T-helper 17 cell (primary cell): Measurements from ENCODE around the gene NEO1. TPM values are rescaled to one million over a fixed set of nuclear protein-coding genes. Genes with fewer than 3 reads are reported as not detected.
A peak's percentile ranks its signal among the peaks of the same experiment; 100 is the strongest.
"Not testable (repeated sequence)": the region's sequence is repeated elsewhere in the genome, so short reads cannot be mapped to it uniquely, and the experiment has no call there.

Source experiments
- ATAC-seq: fragments of 150-1000 bp; cut with Tn5 transposase; 2 replicates; pipeline ENCODE4 v1.10.0; 2021; ENCODE audit warnings: mild to moderate bottlenecking, moderate library complexity
- DNase-seq, 3 donors: peaks; one replicate each; pipeline versions ENCODE4 v3.0.0 to v3.0.0-alpha.2; 2020 to 2021
- H3K9me3 ChIP-seq: one replicate; pipeline ENCODE4 v1.7.0; 2013; ENCODE audit warnings: low read length, mild to moderate bottlenecking; ENCODE audit not compliant: control insufficient read depth, poor library complexity, severe bottlenecking
- H3K27ac Mint-ChIP-seq: one replicate; pipeline ENCODE4 v1.8.0; 2022; ENCODE audit warnings: mild to moderate bottlenecking, moderate library complexity, mixed read lengths
- H3K27me3 Mint-ChIP-seq: one replicate; pipeline ENCODE4 v1.8.0; 2022; ENCODE audit warnings: mixed read lengths
- H3K36me3 Mint-ChIP-seq: one replicate; pipeline ENCODE4 v1.8.0; 2022; ENCODE audit warnings: low read depth, mixed read lengths
- H3K4me1 Mint-ChIP-seq: one replicate; pipeline ENCODE4 v1.8.0; 2022; ENCODE audit warnings: mild to moderate bottlenecking, mixed read lengths
- H3K4me3 Mint-ChIP-seq: one replicate; pipeline ENCODE4 v1.8.0; 2022; ENCODE audit warnings: mild to moderate bottlenecking, moderate library complexity, mixed read lengths
- total RNA-seq, 4 donors: library from RNA in 2 of 4; stranded (reverse) in 2 of 4; gene quantifications; one replicate each; pipeline ENCODE4 v1.2.3 and lab custom pipeline; 2022 to 2026

Gene NEO1
- total RNA-seq, 2 donors from 2014 or later = 21.9 to 22.9 TPM

DNA sequence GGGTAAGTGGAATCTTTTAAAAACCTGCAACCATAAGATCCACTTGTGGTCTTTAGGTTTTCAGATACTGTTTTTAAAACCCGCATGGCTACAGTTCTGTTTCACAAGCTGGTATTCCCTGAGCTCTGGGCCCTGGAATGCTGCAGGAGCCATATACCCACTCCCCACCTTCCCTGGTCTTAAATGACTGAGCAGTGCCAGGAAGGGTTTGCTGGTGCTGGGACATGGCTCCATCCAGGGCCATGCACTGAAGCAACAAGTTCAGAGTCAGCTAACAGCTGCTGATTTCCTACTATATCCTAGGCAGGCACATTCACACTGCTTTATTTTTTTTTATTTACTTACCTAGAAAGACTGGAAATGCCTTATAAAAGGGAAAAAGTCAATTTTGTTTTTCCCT is 239.2 kb downstream of the NEO1 start:
- H3K9me3 ChIP-seq = no peaks in the 10 kb centered on the region
- Mint-ChIP-seq H3K27ac (no peak overlapping the region), H3K36me3 (peaks cover 15% of the 10 kb centered on the region), H3K4me3 (no peak overlapping the region), H3K27me3 (no peaks in the 10 kb centered on the region), H3K4me1 (peaks cover 6% of the 10 kb centered on the region)
- no peak for ATAC-seq
- no peak for DNase-seq

DNA sequence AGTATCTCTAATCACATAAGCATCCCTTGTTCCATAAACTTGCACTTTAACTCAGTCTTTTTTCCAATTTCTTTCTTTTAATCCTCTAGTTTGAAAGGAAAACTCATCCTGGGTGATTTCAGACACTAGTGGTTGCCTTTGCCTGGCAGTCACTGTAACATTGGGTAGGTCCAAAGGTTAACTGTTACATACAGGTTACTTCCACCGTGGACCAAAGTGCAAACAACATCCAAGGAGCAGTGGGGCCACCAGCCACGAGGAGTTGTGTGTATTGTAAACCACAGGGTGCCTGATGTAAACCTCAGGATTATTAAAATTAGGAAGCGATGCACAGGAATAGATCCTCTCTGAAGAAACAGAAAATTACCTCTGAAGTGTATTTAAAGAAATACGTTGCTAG is 241.5 kb downstream of the NEO1 start:
- Mint-ChIP-seq H3K4me3 (no peak overlapping the region), H3K27ac (no peak overlapping the region), H3K27me3 (no peaks in the 10 kb centered on the region), H3K36me3 (peaks cover 10% of the 10 kb centered on the region), H3K4me1 (no peaks in the 10 kb centered on the region)
- no peaks in the 10 kb centered on the region for H3K9me3 ChIP-seq
- DNase-seq = no peak
- ATAC-seq = no peak

DNA sequence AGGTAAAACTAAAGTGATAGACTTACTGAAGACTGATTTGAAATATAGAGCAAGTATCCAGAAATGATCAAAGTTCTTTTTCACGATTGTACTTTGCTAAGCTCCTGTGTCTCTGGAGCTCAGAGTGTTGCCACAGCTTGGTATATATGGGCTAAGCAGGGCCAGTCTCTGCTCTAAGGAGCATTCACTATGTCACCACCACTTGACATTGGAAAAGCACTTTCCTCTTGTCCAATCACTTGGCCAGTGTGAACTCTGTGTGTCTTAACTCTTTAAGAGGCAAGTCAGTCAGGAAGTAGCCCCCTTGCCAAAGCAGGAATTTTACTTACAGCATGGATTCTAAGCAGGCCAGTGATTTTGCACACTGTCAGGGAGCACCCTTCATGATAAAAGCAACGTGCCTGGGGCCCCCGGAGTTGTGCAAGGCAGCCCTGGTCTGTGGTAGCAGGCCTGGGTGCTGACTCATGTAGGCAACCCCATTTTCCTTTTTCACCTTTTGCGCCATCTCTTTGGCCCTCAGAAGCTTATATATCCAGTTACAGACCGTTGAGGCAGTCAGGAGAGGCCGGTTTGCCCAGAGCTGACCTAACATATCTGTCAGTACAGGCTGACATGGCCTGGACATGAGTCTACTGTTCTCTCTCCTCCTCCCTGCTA is 243.5 kb downstream of the NEO1 start:
- peaks cover 5% of the 10 kb centered on the region for H3K36me3 Mint-ChIP-seq
- no peaks in the 10 kb centered on the region for H3K9me3 ChIP-seq
- no peak for DNase-seq
- no peaks in the 10 kb centered on the region for H3K27me3 Mint-ChIP-seq
- H3K27ac Mint-ChIP-seq = no peak overlapping the region
- H3K4me3 Mint-ChIP-seq = no peak overlapping the region
- H3K4me1 Mint-ChIP-seq = no peaks in the 10 kb centered on the region
- no peak for ATAC-seq

- ATAC-seq (no peak), DNase-seq (no peak)
- H3K36me3 Mint-ChIP-seq = peaks cover 7% of the 10 kb centered on the region
- H3K4me3 Mint-ChIP-seq = no peak overlapping the region
- H3K9me3 ChIP-seq = no peaks in the 10 kb centered on the region
- no peak overlapping the region for H3K27ac Mint-ChIP-seq
- H3K4me1 Mint-ChIP-seq = no peaks in the 10 kb centered on the region
- no peaks in the 10 kb centered on the region for H3K27me3 Mint-ChIP-seq
These were observed 244.5 kb downstream of the NEO1 start for GRCh38 chr15:73296609-73297353.

DNA sequence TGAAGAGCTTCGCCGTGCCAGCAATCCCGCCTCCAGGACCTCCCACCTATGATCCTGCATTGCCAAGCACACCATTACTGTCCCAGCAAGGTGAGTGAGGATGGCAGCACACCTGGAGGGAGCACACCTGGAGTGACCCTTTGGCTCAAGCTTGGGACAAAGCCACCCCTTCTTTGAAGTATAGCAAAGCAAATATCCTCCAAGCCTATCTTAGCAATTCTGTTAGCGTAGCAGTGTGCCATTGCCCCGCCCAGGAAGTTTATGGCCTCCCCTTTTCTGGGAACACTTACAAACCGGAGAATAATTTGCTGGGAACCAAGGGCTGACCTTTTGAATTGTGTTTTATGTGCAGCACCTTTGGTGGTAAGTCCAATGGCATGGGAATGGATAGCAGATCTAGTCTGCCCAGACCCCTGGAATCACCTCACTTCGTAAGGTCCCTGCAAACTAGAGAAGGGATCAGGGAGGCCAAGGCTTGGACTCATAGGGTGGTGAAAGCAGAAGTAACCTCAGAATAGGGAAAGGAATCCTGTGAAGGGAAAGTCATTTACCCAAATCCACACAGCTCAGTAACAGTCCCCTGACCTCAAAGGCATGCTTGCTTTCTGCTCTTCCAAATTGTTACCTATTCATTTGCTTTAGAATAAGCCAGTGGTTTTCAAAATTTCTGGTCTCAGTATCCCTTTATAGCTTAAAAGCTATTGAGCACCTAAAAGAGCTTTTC is 246.4 kb downstream of the NEO1 start:
- no peaks in the 10 kb centered on the region for H3K9me3 ChIP-seq
- Mint-ChIP-seq H3K4me3 (no peak overlapping the region), H3K27ac (no peak overlapping the region), H3K4me1 (no peaks in the 10 kb centered on the region), H3K27me3 (no peaks in the 10 kb centered on the region), H3K36me3 (peaks cover 12% of the 10 kb centered on the region)
- ATAC-seq (no peak), DNase-seq (no peak)

DNA sequence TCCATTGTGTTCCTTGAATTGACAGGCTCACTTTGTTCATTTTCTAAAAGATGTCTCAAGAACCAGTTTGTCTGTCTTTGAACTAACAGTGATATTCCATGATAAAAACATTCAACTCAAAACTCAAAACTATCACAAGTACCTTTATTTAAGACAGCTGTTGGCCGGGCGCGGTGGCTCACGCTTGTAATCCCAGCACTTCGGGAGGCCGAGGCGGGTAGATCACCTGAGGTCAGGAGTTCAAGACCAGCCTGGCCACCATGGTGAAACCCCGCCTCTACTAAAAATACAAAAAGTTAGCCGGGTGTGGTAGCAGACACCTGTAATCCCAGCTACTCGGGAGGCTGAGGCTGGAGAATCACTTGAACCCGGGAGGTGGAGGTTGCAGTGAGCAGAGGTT is 248.0 kb downstream of the NEO1 start:
- not testable (repeated sequence) for H3K4me3 Mint-ChIP-seq, H3K4me1 Mint-ChIP-seq, H3K27ac Mint-ChIP-seq, ATAC-seq, DNase-seq, H3K9me3 ChIP-seq, H3K27me3 Mint-ChIP-seq
- peaks cover 12% of the 10 kb centered on the region for H3K36me3 Mint-ChIP-seq

DNA sequence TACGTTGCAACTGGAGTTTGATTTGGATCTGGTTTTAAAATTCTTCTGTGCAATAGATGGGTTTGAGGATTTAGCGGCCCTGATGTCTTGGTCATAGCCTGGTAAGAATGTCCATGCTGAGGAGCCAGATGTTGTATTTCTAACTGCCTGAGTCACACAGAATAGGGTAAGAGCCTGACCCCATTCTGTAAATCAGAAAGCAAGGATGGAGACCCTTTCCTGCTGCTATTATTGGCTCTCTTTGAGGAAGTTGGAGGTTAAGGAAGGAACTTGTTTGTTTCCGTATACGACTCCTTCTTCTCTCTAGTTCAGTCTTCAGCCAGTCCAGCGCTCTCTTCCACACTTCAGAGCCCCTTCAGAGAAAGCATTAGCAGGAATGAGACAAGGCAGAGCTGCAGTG is 251.4 kb downstream of the NEO1 start:
- Mint-ChIP-seq H3K27ac (no peak overlapping the region), H3K36me3 (peaks cover 7% of the 10 kb centered on the region), H3K4me1 (peaks cover 3% of the 10 kb centered on the region), H3K4me3 (no peak overlapping the region), H3K27me3 (no peaks in the 10 kb centered on the region)
- H3K9me3 ChIP-seq = no peaks in the 10 kb centered on the region
- ATAC-seq (no peak), DNase-seq (no peak)

- Mint-ChIP-seq H3K27me3 (no peaks in the 10 kb centered on the region), H3K27ac (no peak overlapping the region), H3K36me3 (peaks cover 7% of the 10 kb centered on the region), H3K4me3 (no peak overlapping the region), H3K4me1 (peaks cover 4% of the 10 kb centered on the region)
- no peaks in the 10 kb centered on the region for H3K9me3 ChIP-seq
- DNase-seq (no peak), ATAC-seq (peak; percentile 44)
These were observed 253.3 kb downstream of the NEO1 start for GRCh38 chr15:73305331-73306211.

- peaks cover 4% of the 10 kb centered on the region for H3K4me1 Mint-ChIP-seq
- H3K9me3 ChIP-seq = no peaks in the 10 kb centered on the region
- H3K27ac Mint-ChIP-seq = no peak overlapping the region
- no peak for DNase-seq
- H3K4me3 Mint-ChIP-seq = no peak overlapping the region
- H3K27me3 Mint-ChIP-seq = no peaks in the 10 kb centered on the region
- ATAC-seq = no peak
- H3K36me3 Mint-ChIP-seq = no peaks in the 10 kb centered on the region
These were observed 256.0 kb downstream of the NEO1 start for GRCh38 chr15:73308305-73308704.

GRCh38 chr15:73313861-73314260 is 261.6 kb downstream of the NEO1 start:
- DNase-seq (no peak), ATAC-seq (no peak)
- Mint-ChIP-seq H3K27me3 (peaks cover 12% of the 10 kb centered on the region), H3K4me1 (peaks cover 2% of the 10 kb centered on the region), H3K36me3 (peaks cover 4% of the 10 kb centered on the region), H3K27ac (no peak overlapping the region), H3K4me3 (no peak overlapping the region)
- no peaks in the 10 kb centered on the region for H3K9me3 ChIP-seq

GRCh38 chr15:73317651-73318462 is 265.6 kb downstream of the NEO1 start:
- ATAC-seq (no peak), DNase-seq (no peak)
- peaks cover 7% of the 10 kb centered on the region for H3K36me3 Mint-ChIP-seq
- H3K9me3 ChIP-seq = no peaks in the 10 kb centered on the region
- H3K27ac Mint-ChIP-seq = no peak overlapping the region
- H3K27me3 Mint-ChIP-seq = peaks cover 36% of the 10 kb centered on the region
- H3K4me3 Mint-ChIP-seq = no peak overlapping the region
- peaks cover 2% of the 10 kb centered on the region for H3K4me1 Mint-ChIP-seq
